Liver (tissue), 9 donors: ENCODE results near the gene BFSP2. TPM values are rescaled to one million over a fixed set of nuclear protein-coding genes. Genes with fewer than 3 reads are reported as not detected.

ENCODE experiments used
- DNase-seq: peaks from one replicate; pipeline ENCODE4 v3.0.0-alpha.2; 2017; ENCODE audit warnings: low spot score
- H3K27ac ChIP-seq, 2 donors: one replicate each; pipeline ENCODE4 v1.7.0; 2013; ENCODE audit warnings: inconsistent platforms in 2 of 2, low read length in 2 of 2, control low read depth in 1 of 2, low read depth in 1 of 2, mild to moderate bottlenecking in 1 of 2
- H3K27me3 ChIP-seq, 4 donors: one replicate each; pipeline versions ENCODE4 v1.6.1 to v1.7.0; 2013; ENCODE audit warnings: low read length in 3 of 4, inconsistent platforms in 1 of 4, mild to moderate bottlenecking in 1 of 4, moderate library complexity in 1 of 4; ENCODE audit not compliant: control insufficient read depth in 4 of 4, insufficient read depth in 4 of 4
- H3K36me3 ChIP-seq, 4 donors: one replicate each; pipeline versions ENCODE4 v1.6.1 to v1.7.0; 2013; ENCODE audit warnings: low read length in 3 of 4, mild to moderate bottlenecking in 3 of 4, low read depth in 1 of 4, moderate library complexity in 1 of 4; ENCODE audit not compliant: control insufficient read depth in 4 of 4, insufficient read depth in 3 of 4
- H3K4me1 ChIP-seq, 4 donors: one replicate each; pipeline versions ENCODE4 v1.6.1 to v1.7.0; 2013; ENCODE audit warnings: low read length in 3 of 4, mild to moderate bottlenecking in 3 of 4, moderate library complexity in 1 of 4; ENCODE audit not compliant: control insufficient read depth in 4 of 4, insufficient read depth in 4 of 4
- H3K4me3 ChIP-seq, 3 donors: one replicate each; pipeline versions ENCODE4 v1.6.1 to v1.7.0; 2013; ENCODE audit warnings: low read length in 3 of 3, control low read depth in 1 of 3, low read depth in 1 of 3, mild to moderate bottlenecking in 1 of 3
- H3K9ac ChIP-seq, 2 donors: one replicate each; pipeline ENCODE4 v1.7.0; 2013; ENCODE audit warnings: low read length in 2 of 2, mild to moderate bottlenecking in 2 of 2, moderate library complexity in 2 of 2, control low read depth in 1 of 2, low read depth in 1 of 2
- H3K9me3 ChIP-seq, 4 donors: one replicate each; pipeline versions ENCODE4 v1.6.1 to v1.7.0; 2013; ENCODE audit warnings: low read length in 3 of 4; ENCODE audit not compliant: control insufficient read depth in 4 of 4
- EGR1 ChIP-seq, 2 donors: IDR thresholded peaks; 2 replicates each; pipeline ENCODE4 v1.6.1; 2016 to 2018; ENCODE audit warnings: antibody characterized with exemption in 2 of 2, low read depth in 2 of 2
- FOXA1 ChIP-seq: IDR thresholded peaks from 2 replicates; pipeline ENCODE4 v1.6.1; 2016; ENCODE audit warnings: antibody characterized with exemption
- GABPA ChIP-seq, 2 donors: IDR thresholded peaks in 1 of 2; conservative IDR thresholded peaks in 1 of 2; 2 replicates each; pipeline ENCODE4 v1.6.1; 2016; ENCODE audit warnings: antibody characterized with exemption in 2 of 2, mild to moderate bottlenecking in 1 of 2, moderate library complexity in 1 of 2
- HNF4A ChIP-seq, 2 donors: conservative IDR thresholded peaks; 2 replicates each; pipeline ENCODE4 v1.6.1; 2016; ENCODE audit warnings: antibody characterized with exemption in 2 of 2, mild to moderate bottlenecking in 2 of 2
- RAD21 ChIP-seq, 2 donors: IDR thresholded peaks; 2 replicates each; pipeline ENCODE4 v1.6.1; 2016; ENCODE audit warnings: antibody characterized with exemption in 2 of 2, mild to moderate bottlenecking in 2 of 2
- RXRA ChIP-seq, 2 donors: IDR thresholded peaks; 2 replicates each; pipeline ENCODE4 v1.6.1; 2017 to 2018; ENCODE audit warnings: antibody characterized with exemption in 2 of 2, mild to moderate bottlenecking in 1 of 2
- SP1 ChIP-seq: IDR thresholded peaks from 2 replicates; pipeline ENCODE4 v1.6.1; 2018; ENCODE audit warnings: antibody characterized with exemption, mild to moderate bottlenecking
- TAF1 ChIP-seq: conservative IDR thresholded peaks from 2 replicates; pipeline ENCODE4 v1.6.1; 2016; ENCODE audit warnings: antibody characterized with exemption, mild to moderate bottlenecking
- YY1 ChIP-seq: IDR thresholded peaks from 2 replicates; pipeline ENCODE4 v1.6.1; 2016; ENCODE audit warnings: antibody characterized with exemption, mild to moderate bottlenecking
- WGBS: extraction: QIAGEN DNeasy Blood & Tissue Kit; methylation state at CpG from one replicate; pipeline ENCODE4 v1.1.7; 2013; 5-methylcytosine and 5-hydroxymethylcytosine counted together
- polyA plus RNA-seq, 2 donors: library from polyadenylated mRNA; stranded (reverse) in 1 of 2; unstranded in 1 of 2; fragments of 200-250 nt in 1 of 2; fragments of >200 nt in 1 of 2; fragmentation: Nextera tagmentation in 1 of 2; extraction: Ambion mirVana in 1 of 2; gene quantifications; one replicate each; pipeline versions ENCODE4 v1.2.1 to v1.2.3, GENCODE V29; 2013 to 2015
- total RNA-seq, 2 donors: library from RNA; depleted of rRNA; stranded (reverse); fragments of >200 nt; gene quantifications; one replicate each; pipeline ENCODE4 v1.2.3, GENCODE V29; 2014
- TF ChIP-seq, protein P1 (sequence below): IDR thresholded peaks from 2 replicates; pipeline ENCODE4 v1.6.1; 2016; ENCODE audit warnings: antibody characterized with exemption
- TF ChIP-seq, protein P2 (sequence below): IDR thresholded peaks from 2 replicates; pipeline ENCODE4 v1.6.1; 2016; ENCODE audit warnings: antibody characterized with exemption, mild to moderate bottlenecking
- TF ChIP-seq, protein P3 (sequence below): IDR thresholded peaks from 2 replicates; pipeline ENCODE4 v1.6.1; 2016; ENCODE audit warnings: antibody characterized with exemption
- TF ChIP-seq, protein P4 (sequence below): fragments of 150-350 bp; IDR thresholded peaks from 2 replicates; pipeline ENCODE4 v1.5.1; 2017; ENCODE audit warnings: improper control_type of control experiment, low read depth, low read length; ENCODE audit not compliant: missing input control
- TF ChIP-seq, protein P5 (sequence below): IDR thresholded peaks from 2 replicates; pipeline ENCODE4 v1.6.1; 2016; ENCODE audit warnings: antibody characterized with exemption
- donor health status: healthy.
- donor health status: healthy.
- donor health status: healthy.
- donor health status: healthy.
- donor health status: healthy.

The BFSP2 gene
- total and polyA plus RNA-seq, 4 donors, result 0.42 TPM; not detected in 3

DNA sequence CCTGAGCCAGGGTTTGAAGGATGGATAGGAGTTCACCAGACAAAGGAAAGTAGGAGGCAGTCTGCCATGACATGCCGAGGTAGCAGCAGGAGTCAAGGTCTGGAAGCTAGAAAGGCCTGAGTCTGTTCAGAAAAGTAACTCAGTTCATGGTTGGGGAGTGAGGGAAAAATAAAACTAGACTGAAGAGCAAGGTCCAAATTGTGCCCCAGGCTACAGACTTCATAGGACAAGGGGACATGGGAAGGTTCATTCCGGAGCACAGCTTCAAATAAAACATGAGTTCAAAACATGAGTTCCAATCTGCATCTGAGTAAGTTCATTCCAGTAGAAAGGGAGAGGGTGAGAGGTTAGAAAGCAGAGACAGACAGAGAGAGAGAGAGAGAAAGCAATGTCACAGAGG is 39.7 kb downstream of the BFSP2 start:
- no peak overlapping the region for H3K27ac ChIP-seq
- 61% methylated on average over 2 of the region's 2 CpGs for whole genome bisulfite sequencing
- H3K9ac ChIP-seq, result no peak overlapping the region
- DNase-seq, result no peak
- no peaks in the 10 kb centered on the region for H3K36me3 ChIP-seq
- no peaks in the 10 kb centered on the region for H3K9me3 ChIP-seq
- H3K27me3 ChIP-seq, result no peaks in the 10 kb centered on the region
- H3K4me3 ChIP-seq, result no peak overlapping the region
- H3K4me1 ChIP-seq, result peaks cover 0 to 9% (median 4%) of the 10 kb centered on the region in 4 donors
- TF ChIP-seq HNF4A (conservative IDR thresholded peaks at IDR 0.05) (peak; percentile 51 to 65), TAF1 (no peak), RXRA (IDR thresholded peaks at IDR 0.05) (peak in 1 of 2 donors; percentile 33)
- TF ChIP-seq, protein P1, sequence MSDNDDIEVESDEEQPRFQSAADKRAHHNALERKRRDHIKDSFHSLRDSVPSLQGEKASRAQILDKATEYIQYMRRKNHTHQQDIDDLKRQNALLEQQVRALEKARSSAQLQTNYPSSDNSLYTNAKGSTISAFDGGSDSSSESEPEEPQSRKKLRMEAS, result no peak

DNA sequence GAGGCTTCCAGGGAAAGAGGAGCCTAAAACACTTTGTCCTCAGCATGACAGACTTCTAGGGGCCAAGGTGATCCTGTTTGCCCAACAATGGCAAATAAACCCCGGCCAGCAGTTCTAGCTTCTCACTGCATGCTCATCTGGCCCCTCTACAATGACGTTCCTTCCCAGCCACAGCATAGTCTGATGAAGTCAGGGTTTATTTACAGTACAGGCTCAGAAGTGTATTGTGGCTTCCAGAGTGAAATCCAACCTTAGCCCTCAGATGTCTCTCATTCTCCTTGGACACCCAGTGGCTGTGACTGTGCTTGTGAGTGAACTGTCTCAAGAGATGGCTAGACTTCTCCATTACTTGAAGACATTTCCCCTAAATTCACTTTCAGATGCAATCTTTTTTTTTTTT is 40.8 kb downstream of the BFSP2 start:
- no peaks in the 10 kb centered on the region for H3K27me3 ChIP-seq
- H3K27ac ChIP-seq, result no peak overlapping the region
- peaks cover 0 to 9% (median 4%) of the 10 kb centered on the region in 4 donors for H3K4me1 ChIP-seq
- H3K36me3 ChIP-seq, result no peaks in the 10 kb centered on the region
- no peak overlapping the region for H3K4me3 ChIP-seq
- TF ChIP-seq EGR1 (IDR thresholded peaks at IDR 0.05; ENCODE audit: low read depth in 2 of 2) (no peak), RAD21 (IDR thresholded peaks at IDR 0.05) (no peak), RXRA (IDR thresholded peaks at IDR 0.05) (no peak), YY1 (no peak), SP1 (no peak), GABPA (IDR thresholded peaks at IDR 0.05 in 1 of 2, conservative IDR thresholded peaks at IDR 0.05 in 1 of 2) (no peak), HNF4A (conservative IDR thresholded peaks at IDR 0.05) (no peak), TAF1 (no peak), FOXA1 (no peak)
- TF ChIP-seq, protein P2, sequence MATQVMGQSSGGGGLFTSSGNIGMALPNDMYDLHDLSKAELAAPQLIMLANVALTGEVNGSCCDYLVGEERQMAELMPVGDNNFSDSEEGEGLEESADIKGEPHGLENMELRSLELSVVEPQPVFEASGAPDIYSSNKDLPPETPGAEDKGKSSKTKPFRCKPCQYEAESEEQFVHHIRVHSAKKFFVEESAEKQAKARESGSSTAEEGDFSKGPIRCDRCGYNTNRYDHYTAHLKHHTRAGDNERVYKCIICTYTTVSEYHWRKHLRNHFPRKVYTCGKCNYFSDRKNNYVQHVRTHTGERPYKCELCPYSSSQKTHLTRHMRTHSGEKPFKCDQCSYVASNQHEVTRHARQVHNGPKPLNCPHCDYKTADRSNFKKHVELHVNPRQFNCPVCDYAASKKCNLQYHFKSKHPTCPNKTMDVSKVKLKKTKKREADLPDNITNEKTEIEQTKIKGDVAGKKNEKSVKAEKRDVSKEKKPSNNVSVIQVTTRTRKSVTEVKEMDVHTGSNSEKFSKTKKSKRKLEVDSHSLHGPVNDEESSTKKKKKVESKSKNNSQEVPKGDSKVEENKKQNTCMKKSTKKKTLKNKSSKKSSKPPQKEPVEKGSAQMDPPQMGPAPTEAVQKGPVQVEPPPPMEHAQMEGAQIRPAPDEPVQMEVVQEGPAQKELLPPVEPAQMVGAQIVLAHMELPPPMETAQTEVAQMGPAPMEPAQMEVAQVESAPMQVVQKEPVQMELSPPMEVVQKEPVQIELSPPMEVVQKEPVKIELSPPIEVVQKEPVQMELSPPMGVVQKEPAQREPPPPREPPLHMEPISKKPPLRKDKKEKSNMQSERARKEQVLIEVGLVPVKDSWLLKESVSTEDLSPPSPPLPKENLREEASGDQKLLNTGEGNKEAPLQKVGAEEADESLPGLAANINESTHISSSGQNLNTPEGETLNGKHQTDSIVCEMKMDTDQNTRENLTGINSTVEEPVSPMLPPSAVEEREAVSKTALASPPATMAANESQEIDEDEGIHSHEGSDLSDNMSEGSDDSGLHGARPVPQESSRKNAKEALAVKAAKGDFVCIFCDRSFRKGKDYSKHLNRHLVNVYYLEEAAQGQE, result no peak
- TF ChIP-seq, protein P3, sequence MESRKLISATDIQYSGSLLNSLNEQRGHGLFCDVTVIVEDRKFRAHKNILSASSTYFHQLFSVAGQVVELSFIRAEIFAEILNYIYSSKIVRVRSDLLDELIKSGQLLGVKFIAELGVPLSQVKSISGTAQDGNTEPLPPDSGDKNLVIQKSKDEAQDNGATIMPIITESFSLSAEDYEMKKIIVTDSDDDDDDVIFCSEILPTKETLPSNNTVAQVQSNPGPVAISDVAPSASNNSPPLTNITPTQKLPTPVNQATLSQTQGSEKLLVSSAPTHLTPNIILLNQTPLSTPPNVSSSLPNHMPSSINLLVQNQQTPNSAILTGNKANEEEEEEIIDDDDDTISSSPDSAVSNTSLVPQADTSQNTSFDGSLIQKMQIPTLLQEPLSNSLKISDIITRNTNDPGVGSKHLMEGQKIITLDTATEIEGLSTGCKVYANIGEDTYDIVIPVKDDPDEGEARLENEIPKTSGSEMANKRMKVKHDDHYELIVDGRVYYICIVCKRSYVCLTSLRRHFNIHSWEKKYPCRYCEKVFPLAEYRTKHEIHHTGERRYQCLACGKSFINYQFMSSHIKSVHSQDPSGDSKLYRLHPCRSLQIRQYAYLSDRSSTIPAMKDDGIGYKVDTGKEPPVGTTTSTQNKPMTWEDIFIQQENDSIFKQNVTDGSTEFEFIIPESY, result no peak
- TF ChIP-seq, protein P4, sequence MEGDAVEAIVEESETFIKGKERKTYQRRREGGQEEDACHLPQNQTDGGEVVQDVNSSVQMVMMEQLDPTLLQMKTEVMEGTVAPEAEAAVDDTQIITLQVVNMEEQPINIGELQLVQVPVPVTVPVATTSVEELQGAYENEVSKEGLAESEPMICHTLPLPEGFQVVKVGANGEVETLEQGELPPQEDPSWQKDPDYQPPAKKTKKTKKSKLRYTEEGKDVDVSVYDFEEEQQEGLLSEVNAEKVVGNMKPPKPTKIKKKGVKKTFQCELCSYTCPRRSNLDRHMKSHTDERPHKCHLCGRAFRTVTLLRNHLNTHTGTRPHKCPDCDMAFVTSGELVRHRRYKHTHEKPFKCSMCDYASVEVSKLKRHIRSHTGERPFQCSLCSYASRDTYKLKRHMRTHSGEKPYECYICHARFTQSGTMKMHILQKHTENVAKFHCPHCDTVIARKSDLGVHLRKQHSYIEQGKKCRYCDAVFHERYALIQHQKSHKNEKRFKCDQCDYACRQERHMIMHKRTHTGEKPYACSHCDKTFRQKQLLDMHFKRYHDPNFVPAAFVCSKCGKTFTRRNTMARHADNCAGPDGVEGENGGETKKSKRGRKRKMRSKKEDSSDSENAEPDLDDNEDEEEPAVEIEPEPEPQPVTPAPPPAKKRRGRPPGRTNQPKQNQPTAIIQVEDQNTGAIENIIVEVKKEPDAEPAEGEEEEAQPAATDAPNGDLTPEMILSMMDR, result no peak
- TF ChIP-seq, protein P1, result no peak
- TF ChIP-seq, protein P5, sequence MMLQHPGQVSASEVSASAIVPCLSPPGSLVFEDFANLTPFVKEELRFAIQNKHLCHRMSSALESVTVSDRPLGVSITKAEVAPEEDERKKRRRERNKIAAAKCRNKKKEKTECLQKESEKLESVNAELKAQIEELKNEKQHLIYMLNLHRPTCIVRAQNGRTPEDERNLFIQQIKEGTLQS, result no peak
- 93% methylated on average over 2 of the region's 2 CpGs for WGBS
- DNase-seq, result no peak
- H3K9me3 ChIP-seq, result no peaks in the 10 kb centered on the region
- H3K9ac ChIP-seq, result no peak overlapping the region
